Hepatocyte (in vitro differentiated cells): Measurements from ENCODE around the gene CAB39.

Source experiments
- EZH2 ChIP-seq: fragments of 200-600 bp; sonication (generic); IDR thresholded peaks from 2 replicates; pipeline ENCODE4 v1.6.1; 2016; ENCODE audit warnings: antibody characterized with exemption, mild to moderate bottlenecking, borderline replicate concordance
- EZH2phosphoT487 ChIP-seq: fragments of 200-600 bp; sonication (generic); IDR thresholded peaks from one replicate; pipeline ENCODE4 v1.6.1; 2018; ENCODE audit warnings: antibody characterized with exemption, mild to moderate bottlenecking, low read depth, moderate library complexity; ENCODE audit not compliant: unreplicated experiment, severe bottlenecking
- TF ChIP-seq, protein P1 (sequence below): fragments of 200-600 bp; sonication (generic); IDR thresholded peaks from 2 replicates; pipeline ENCODE4 v1.5.1; 2016; ENCODE audit warnings: antibody characterized with exemption, mild to moderate bottlenecking; ENCODE audit not compliant: poor library complexity

DNA sequence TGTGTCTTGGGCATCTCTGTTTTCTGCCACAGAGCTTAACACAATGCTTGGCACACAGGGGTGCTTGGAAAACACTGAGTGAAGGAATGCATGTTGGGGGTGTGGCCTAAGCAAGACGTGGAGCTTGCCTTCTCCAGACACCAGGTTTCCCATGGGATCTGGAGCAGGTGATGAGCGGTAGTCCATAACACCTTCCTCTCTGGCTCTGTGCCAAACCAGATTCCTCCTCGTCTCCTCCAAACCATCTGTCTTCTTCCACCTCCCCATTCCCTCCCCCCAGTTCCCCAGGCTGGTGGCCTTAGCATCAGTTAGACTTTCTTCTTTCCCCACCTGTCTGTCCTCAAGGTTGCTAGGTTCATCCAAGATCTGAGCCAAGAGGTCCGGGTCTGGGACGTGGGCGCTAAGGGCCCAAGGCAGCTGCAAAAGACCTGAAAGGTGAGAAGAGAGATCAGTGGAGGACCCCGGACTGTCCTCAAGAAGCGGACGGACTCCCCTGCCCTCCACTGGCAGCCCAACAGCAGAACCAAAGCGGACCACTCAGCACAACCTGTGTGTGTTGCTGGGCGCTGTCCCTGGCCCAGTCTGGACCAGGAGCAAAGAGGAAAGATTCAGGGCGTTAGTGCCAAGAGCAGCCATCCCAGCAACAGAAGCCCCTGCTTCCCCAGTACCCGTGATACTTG, 150.9 kb downstream of the CAB39 start:
- TF ChIP-seq, protein P1, sequence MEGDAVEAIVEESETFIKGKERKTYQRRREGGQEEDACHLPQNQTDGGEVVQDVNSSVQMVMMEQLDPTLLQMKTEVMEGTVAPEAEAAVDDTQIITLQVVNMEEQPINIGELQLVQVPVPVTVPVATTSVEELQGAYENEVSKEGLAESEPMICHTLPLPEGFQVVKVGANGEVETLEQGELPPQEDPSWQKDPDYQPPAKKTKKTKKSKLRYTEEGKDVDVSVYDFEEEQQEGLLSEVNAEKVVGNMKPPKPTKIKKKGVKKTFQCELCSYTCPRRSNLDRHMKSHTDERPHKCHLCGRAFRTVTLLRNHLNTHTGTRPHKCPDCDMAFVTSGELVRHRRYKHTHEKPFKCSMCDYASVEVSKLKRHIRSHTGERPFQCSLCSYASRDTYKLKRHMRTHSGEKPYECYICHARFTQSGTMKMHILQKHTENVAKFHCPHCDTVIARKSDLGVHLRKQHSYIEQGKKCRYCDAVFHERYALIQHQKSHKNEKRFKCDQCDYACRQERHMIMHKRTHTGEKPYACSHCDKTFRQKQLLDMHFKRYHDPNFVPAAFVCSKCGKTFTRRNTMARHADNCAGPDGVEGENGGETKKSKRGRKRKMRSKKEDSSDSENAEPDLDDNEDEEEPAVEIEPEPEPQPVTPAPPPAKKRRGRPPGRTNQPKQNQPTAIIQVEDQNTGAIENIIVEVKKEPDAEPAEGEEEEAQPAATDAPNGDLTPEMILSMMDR, result no peak
- no peak for TF ChIP-seq EZH2
- TF ChIP-seq EZH2phosphoT487, result no peak
